Stimulated activated CD8-positive, alpha-beta memory T cell treated with anti-CD3 and anti-CD28 coated beads, Interleukin-4, amount 100 ng/mL, for 4 hours (primary cell): ENCODE data around the gene WDR31.
"Not testable (repeated sequence)": the region's sequence is repeated elsewhere in the genome, so short reads cannot be mapped to it uniquely, and the experiment has no call there.

Experiments
- DNase-seq, 2 donors: peaks; one replicate each; pipeline ENCODE4 v3.0.0-alpha.2; 2020; ENCODE audit warnings: low read depth in 2 of 2, low spot score in 1 of 2

The WDR31 gene

DNA sequence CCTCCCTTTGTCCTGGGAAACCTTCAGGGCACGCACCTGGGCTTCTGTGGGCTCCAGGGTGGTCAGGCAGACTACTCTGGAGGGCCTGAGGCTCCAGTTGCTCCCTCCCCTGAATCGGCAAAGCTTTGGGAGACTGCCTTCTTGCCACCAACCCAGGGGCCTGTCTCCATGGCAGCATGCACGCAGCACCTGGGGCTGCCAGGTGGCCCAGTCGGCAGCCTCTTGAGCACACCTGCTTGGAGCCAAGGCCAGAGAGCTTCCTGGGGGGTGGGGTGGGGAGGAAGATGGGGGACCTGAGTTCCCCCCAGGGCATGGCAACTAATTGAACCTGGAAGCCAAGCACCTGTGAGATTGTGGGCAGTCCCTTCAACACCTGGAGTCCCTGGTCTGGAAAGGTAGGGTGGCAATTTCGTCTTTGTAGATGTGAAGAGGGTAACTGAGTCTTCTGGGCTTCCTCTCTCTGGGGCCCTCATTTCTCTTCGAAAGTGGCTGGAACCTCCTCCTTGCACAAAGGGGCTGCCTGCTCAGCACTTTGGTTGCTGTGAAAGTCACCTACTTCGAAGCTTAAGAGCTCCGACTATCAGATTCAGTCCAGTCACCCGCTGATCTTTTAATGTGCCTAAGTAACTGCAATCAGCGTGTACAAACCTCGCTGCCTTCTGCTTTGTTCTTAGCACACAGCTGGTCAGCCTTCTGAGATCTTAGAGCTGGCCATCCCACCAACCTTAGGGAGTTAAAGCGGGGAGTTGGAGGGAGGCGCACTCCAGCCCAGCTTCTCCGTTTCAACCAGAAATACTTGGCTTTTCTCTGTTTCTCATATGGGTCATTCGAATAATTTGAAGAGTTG is 40.9 kb downstream of the WDR31 start:
- DNase-seq = no peak

- DNase-seq = no peak
These were observed 41.8 kb downstream of the WDR31 start for GRCh38 chr9:113298311-113298710.

GRCh38 chr9:113296796-113297558 is 43.1 kb downstream of the WDR31 start:
- no peak for DNase-seq

GRCh38 chr9:113296247-113296646 is 43.8 kb downstream of the WDR31 start:
- not testable (repeated sequence) for DNase-seq

GRCh38 chr9:113293285-113293878 is 46.7 kb downstream of the WDR31 start:
- no peak for DNase-seq

DNA sequence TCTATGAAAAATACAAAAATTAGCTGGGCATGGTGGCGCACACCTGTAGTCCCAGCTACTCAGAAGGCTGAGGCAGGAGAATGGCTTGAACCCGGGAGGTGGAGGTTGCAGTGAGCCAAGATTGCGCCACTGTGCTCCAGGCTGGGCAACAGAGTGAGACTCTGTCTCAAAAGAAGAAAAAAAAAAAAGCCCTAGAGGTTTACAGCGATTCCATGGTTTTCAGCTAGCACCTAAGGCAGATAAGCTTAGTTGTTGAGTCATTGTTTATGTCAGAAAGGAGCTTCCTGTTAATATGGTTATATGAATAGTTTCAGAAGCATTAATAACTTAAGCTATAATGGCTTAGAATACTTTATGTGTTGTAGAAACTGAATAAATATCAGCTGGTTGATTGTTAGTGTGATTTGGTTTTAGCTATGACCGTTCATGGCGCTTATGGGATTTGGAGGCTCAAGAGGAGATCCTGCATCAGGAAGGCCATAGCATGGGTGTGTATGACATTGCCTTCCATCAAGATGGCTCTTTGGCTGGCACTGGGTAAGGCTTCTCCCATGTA is 49.9 kb downstream of the WDR31 start:
- DNase-seq = no peak

DNA sequence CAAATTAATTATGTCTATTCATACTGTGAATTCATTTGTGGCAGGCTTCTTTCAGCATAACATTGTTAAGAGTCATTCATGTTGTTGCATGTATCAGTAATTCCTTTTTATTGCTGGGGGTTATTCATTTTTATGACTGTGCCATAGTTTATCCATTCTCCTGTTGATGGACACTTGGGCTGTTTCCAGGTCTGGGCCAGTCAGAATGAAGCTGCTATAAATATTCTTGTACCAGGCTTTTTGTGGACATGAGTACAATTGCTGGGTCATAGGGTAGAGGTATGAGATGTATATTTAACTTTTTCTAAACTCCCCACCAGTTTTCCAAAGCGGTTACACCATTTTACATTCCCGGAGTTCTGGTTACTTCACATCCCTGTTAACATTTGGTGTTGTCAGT is 51.0 kb downstream of the WDR31 start:
- DNase-seq = no peak

- DNase-seq = no peak
These were observed 58.7 kb downstream of the WDR31 start for GRCh38 chr9:113281356-113281755.

- no peak for DNase-seq
These were observed 61.2 kb downstream of the WDR31 start for GRCh38 chr9:113278840-113279239.

- peak; percentile 91 to 94 for DNase-seq
These were observed 64.6 kb downstream of the WDR31 start, which contains the start of the genes CDC26 and PRPF4 for GRCh38 chr9:113275157-113276131. CDC26 (minus strand) TSS chr9:113275572; CDS start chr9:113272507, 3,065 bp downstream. PRPF4 (plus strand) TSS chr9:113275658; CDS start chr9:113275744, 86 bp downstream.

- DNase-seq = no peak
These were observed 65.5 kb downstream of the WDR31 start for GRCh38 chr9:113274474-113275156.

DNA sequence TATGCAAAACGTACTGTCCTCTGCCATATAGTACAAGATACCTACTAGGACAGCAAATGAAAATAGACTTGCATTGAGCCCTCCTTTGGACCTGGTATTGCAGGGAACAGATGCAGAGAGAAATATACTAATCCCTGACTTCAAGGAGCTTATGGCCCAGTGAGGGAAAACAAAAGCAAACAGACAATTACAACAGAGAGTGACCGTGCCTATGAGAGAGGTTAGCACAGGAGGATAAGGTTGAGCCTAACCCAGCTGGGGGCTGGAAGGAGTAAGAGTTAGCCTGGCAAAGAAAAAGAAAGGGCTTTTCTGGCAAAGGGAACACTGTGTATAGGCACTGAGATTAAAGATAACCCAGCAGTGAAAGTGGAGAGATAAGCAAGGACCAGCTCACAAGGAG is 70.2 kb downstream of the WDR31 start:
- no peak for DNase-seq

- DNase-seq = no peak
These were observed 70.7 kb downstream of the WDR31 start for GRCh38 chr9:113269355-113269754.

- DNase-seq = no peak
These were observed 72.0 kb downstream of the WDR31 start for GRCh38 chr9:113267911-113268566.

DNA sequence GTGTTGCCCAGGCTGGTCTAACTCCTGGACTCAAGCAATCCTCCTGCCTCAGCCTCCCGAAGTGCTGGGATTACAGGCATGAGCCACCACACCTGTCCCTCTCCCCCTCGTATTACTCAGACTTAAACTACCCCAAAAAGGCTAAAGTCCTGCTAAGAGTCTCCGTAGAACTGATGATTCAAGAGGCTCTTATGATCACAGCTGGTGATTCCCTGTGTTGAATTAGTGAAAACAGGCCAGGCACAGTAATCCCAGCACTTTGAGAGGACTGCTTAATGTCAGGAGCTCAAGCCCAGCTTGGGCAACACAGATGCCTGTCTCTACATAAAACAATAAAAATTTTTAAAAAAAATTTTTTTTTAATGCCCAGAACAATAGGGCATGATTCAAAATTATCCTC is 73.9 kb downstream of the WDR31 start:
- DNase-seq = no peak
